ENCODE data around the gene CDC45.

GRCh38 chr22:19454156-19454555 lies 25.6 kb upstream of the CDC45 start:
- no peak for TF ChIP-seq POLR2A (IDR thresholded peaks at IDR 0.05)
- no peak for TF ChIP-seq CTCF (IDR thresholded peaks at IDR 0.05)
